ENCODE measurements around the gene ZMAT5.
"Not testable (repeated sequence)": the region's sequence is repeated elsewhere in the genome, so short reads cannot be mapped to it uniquely, and the experiment has no call there.

The ZMAT5 gene

GRCh38 chr22:29784451-29785361 lies 17.9 kb upstream of the ZMAT5 start:
- DNase-seq, result no peak

GRCh38 chr22:29782061-29782845 lies 15.4 kb upstream of the ZMAT5 start:
- no peak for DNase-seq

- DNase-seq, result no peak
These were observed 14.2 kb upstream of the ZMAT5 start for GRCh38 chr22:29780748-29781676.

GRCh38 chr22:29780220-29780619 lies 13.4 kb upstream of the ZMAT5 start:
- no peak for DNase-seq

- DNase-seq, result no peak
These were observed 6.4 kb upstream of the ZMAT5 start for GRCh38 chr22:29773233-29773632.

GRCh38 chr22:29772170-29772641 lies 5.4 kb upstream of the ZMAT5 start:
- no peak for DNase-seq

GRCh38 chr22:29769723-29770321 lies 3.0 kb upstream of the ZMAT5 start:
- DNase-seq, result no peak

- DNase-seq, result no peak
These were observed 1.4 kb upstream of the ZMAT5 start for GRCh38 chr22:29768052-29768693.

GRCh38 chr22:29767171-29768051 lies 604 bp upstream of the ZMAT5 start, which contains the start of gene UQCR10:
TSS of gene UQCR10 (plus strand) at chr22:29767369. CDS start at chr22:29767399, 30 bp downstream.
- peak; percentile 91 for DNase-seq

- peak; percentile 40 for DNase-seq
These were observed 739 bp downstream of the ZMAT5 start for GRCh38 chr22:29765905-29766631.

GRCh38 chr22:29762263-29762662 lies 4.5 kb downstream of the ZMAT5 start:
- no peak for DNase-seq

- no peak for DNase-seq
These were observed 7.8 kb downstream of the ZMAT5 start for GRCh38 chr22:29758959-29759358.

- DNase-seq, result no peak
These were observed 8.7 kb downstream of the ZMAT5 start for GRCh38 chr22:29758068-29758622.

GRCh38 chr22:29757096-29757495 lies 9.7 kb downstream of the ZMAT5 start:
- DNase-seq, result no peak

GRCh38 chr22:29756341-29756740 lies 10.5 kb downstream of the ZMAT5 start:
- no peak for DNase-seq

- no peak for DNase-seq
These were observed 10.9 kb downstream of the ZMAT5 start for GRCh38 chr22:29755889-29756288.

- not testable (repeated sequence) for DNase-seq
These were observed 12.0 kb downstream of the ZMAT5 start for GRCh38 chr22:29754658-29755395.

GRCh38 chr22:29753808-29754657 lies 12.8 kb downstream of the ZMAT5 start:
- DNase-seq, result no peak
